A549 (cell line): ENCODE results near the gene HSD17B2. TPM values are rescaled to one million over a fixed set of nuclear protein-coding genes. Genes with fewer than 3 reads are reported as not detected.

Experiments used
- ATAC-seq, 2 experiments: fragments of 200-7000 bp in 1 of 2; fragments of >200 bp in 1 of 2; cut with Nextera tagmentation in 1 of 2; cut with Tn5 transposase in 1 of 2; 3 replicates each; pipeline versions ENCODE4 v1.8.0 to v1.9.1; 2018 to 2020; ENCODE audit warnings: mild to moderate bottlenecking in 1 of 2, moderate library complexity in 1 of 2
- CTCF ChIA-PET: fragments of 300-600 bp; sonication (Branson Sonifier 250); formaldehyde crosslinking; extraction: SDS; loops from one replicate; lab custom pipeline; 2021; ENCODE audit warnings: antibody characterized with exemption, inconsistent platforms; lab: Yijun Ruan, JAX
- POLR2A ChIA-PET: fragments of 350-600 bp; formaldehyde crosslinking; extraction: SDS; loops from one replicate; lab custom pipeline; 2021; ENCODE audit warnings: antibody characterized with exemption, inconsistent platforms; lab: Yijun Ruan, JAX
- DNase-seq, 2 experiments: peaks; one replicate each; pipeline versions ENCODE4 v3.0.0 to v3.0.0-alpha.2; 2011 to 2016; ENCODE audit warnings: low read depth in 1 of 2, low spot score in 1 of 2
- FAIRE-seq: peaks from 2 replicates; lab custom pipeline; 2011; peaks lifted over from hg19 to GRCh38; lab: Jason Lieb, UNC
- H3K27ac ChIP-seq, 2 experiments: fragments of >200 bp; sonication (Bioruptor Twin); formaldehyde crosslinking; 3 replicates each; pipeline ENCODE4 v1.5.1; 2016 to 2017
- H3K4me1 ChIP-seq: fragments of >200 bp; sonication (Bioruptor Twin); formaldehyde crosslinking; 3 replicates; pipeline ENCODE4 v1.6.1; 2016
- H3K4me2 ChIP-seq: fragments of >200 bp; sonication (Bioruptor Twin); formaldehyde crosslinking; 3 replicates; pipeline ENCODE4 v1.6.1; 2016
- H3K4me3 ChIP-seq: fragments of >200 bp; sonication (Bioruptor Twin); formaldehyde crosslinking; 3 replicates; pipeline ENCODE4 v1.5.1; 2016
- H3K9me3 ChIP-seq: fragments of >200 bp; sonication (Bioruptor Twin); formaldehyde crosslinking; 3 replicates; pipeline ENCODE4 v1.6.1; 2016
- ATOH8 ChIP-seq: fragments of 250-450 bp; sonication (Bioruptor Pico); IDR thresholded peaks from 2 replicates; pipeline ENCODE4 v1.5.0; 2020; ENCODE audit warnings: low read depth, mild to moderate bottlenecking, moderate library complexity
- BHLHE40 ChIP-seq: IDR thresholded peaks from 2 replicates; pipeline ENCODE4 v1.6.1; 2012; ENCODE audit warnings: low read depth, low read length, inconsistent platforms
- CBX8 ChIP-seq: fragments of 200-600 bp; sonication (generic); IDR thresholded peaks from 2 replicates; pipeline ENCODE4 v1.6.1; 2016
- CHD4 ChIP-seq: fragments of 200-600 bp; sonication (generic); IDR thresholded peaks from 2 replicates; pipeline ENCODE4 v1.6.1; 2016; ENCODE audit warnings: antibody characterized with exemption, mild to moderate bottlenecking, borderline replicate concordance
- EHMT2 ChIP-seq: fragments of 200-600 bp; sonication (generic); IDR thresholded peaks from 2 replicates; pipeline ENCODE4 v1.6.1; 2016; ENCODE audit warnings: antibody characterized with exemption, low read depth, mild to moderate bottlenecking, moderate library complexity
- ESRRA ChIP-seq: fragments of 150-350 bp; IDR thresholded peaks from 2 replicates; pipeline ENCODE4 v1.6.1; 2014; ENCODE audit warnings: mild to moderate bottlenecking, low read length, borderline replicate concordance
- FOSB ChIP-seq: fragments of 250-450 bp; sonication (Bioruptor Pico); IDR thresholded peaks from 2 replicates; pipeline ENCODE4 v1.5.0; 2020; ENCODE audit warnings: mild to moderate bottlenecking, moderate library complexity
- FOXS1 ChIP-seq: fragments of 250-450 bp; sonication (Bioruptor Pico); IDR thresholded peaks from 2 replicates; pipeline ENCODE4 v1.5.0; 2020; ENCODE audit warnings: mild to moderate bottlenecking, moderate library complexity
- GATA3 ChIP-seq: IDR thresholded peaks from 2 replicates; pipeline ENCODE4 v1.6.1; 2012; ENCODE audit warnings: borderline replicate concordance
- HEYL ChIP-seq: fragments of 250-450 bp; sonication (Bioruptor Pico); IDR thresholded peaks from 2 replicates; pipeline ENCODE4 v1.8.0; 2021; ENCODE audit warnings: mild to moderate bottlenecking, moderate library complexity
- HOXB5 ChIP-seq: fragments of 250-450 bp; sonication (Bioruptor Pico); IDR thresholded peaks from 2 replicates; pipeline ENCODE4 v1.5.0; 2020; ENCODE audit warnings: mild to moderate bottlenecking, moderate library complexity
- JUNB ChIP-seq: fragments of >200 bp; sonication (Bioruptor Twin); formaldehyde crosslinking; IDR thresholded peaks from 2 replicates; pipeline ENCODE4 v1.6.1; 2016
- MAX ChIP-seq: IDR thresholded peaks from 2 replicates; pipeline ENCODE4 v1.6.1; 2012
- NPAS2 ChIP-seq: fragments of 250-450 bp; sonication (Bioruptor Pico); IDR thresholded peaks from 2 replicates; pipeline ENCODE4 v1.8.0; 2022; ENCODE audit warnings: mild to moderate bottlenecking, moderate library complexity, borderline replicate concordance
- PBX3 ChIP-seq: IDR thresholded peaks from 2 replicates; pipeline ENCODE4 v1.6.1; 2012
- RARB ChIP-seq: fragments of 250-450 bp; sonication (Bioruptor Pico); IDR thresholded peaks from 2 replicates; pipeline ENCODE4 v1.8.0; 2021; ENCODE audit warnings: mild to moderate bottlenecking, moderate library complexity
- TFCP2L1 ChIP-seq: fragments of 250-450 bp; sonication (Bioruptor Pico); IDR thresholded peaks from 2 replicates; pipeline ENCODE4 v1.5.0; 2021; ENCODE audit warnings: mild to moderate bottlenecking
- ZC3H11A ChIP-seq: fragments of 450-650 bp; IDR thresholded peaks from 2 replicates; pipeline ENCODE4 v1.6.1; 2014; ENCODE audit warnings: antibody characterized with exemption, mild to moderate bottlenecking
- WGBS: methylation state at CpG from one replicate; pipeline ENCODE4 v1.1.6; 2017; ENCODE audit errors: missing lambda C conversion rate; 5-methylcytosine and 5-hydroxymethylcytosine counted together
- polyA plus RNA-seq, 4 experiments: library from polyadenylated mRNA; depleted of rRNA in 3 of 4; stranded (reverse); fragments of >200 nt; fragmentation: RNase III in 1 of 4; extraction: RNeasy Plus Mini Kit Qiagen cat#74134 plus additional on column Dnase treatment in 1 of 4; gene quantifications; 2 replicates in 3 of 4; 3 replicates in 1 of 4; pipeline ENCODE4 v1.2.3, GENCODE V29; 2011 to 2017

The HSD17B2 gene
- polyA plus RNA-seq, 2 of the 4 experiments (the other 2 are of a cell fraction), result 0.03 TPM; not detected in 1

- H3K4me3 ChIP-seq, result no peak overlapping the region
- FAIRE-seq (no peak), ATAC-seq (no peak; a peak in 1 of 6 replicates)
- H3K4me2 ChIP-seq, result no peak overlapping the region
- ChIA-PET CTCF (no interaction called here), POLR2A (no interaction called here)
- no peaks in the 10 kb centered on the region for H3K9me3 ChIP-seq
- TF ChIP-seq NPAS2 (CRISPR knock-in tag) (no peak), GATA3 (no peak), FOXS1 (no peak), JUNB (no peak), BHLHE40 (no peak), ZC3H11A (no peak), CBX8 (no peak), HOXB5 (CRISPR knock-in tag) (no peak), ATOH8 (CRISPR knock-in tag) (no peak), MAX (no peak), PBX3 (no peak), FOSB (CRISPR knock-in tag) (no peak), RARB (CRISPR knock-in tag) (no peak), HEYL (no peak), EHMT2 (no peak), ESRRA (no peak), CHD4 (no peak)
- TF ChIP-seq, all 56 proteins: peak for 0
- H3K4me1 ChIP-seq, result no peaks in the 10 kb centered on the region
- H3K27ac ChIP-seq, result no peak overlapping the region
- WGBS, result 83% methylated on average over 5 of the region's 5 CpGs
- DNase-seq, result no peak
These were observed 111.9 kb downstream of the HSD17B2 start for GRCh38 chr16:82146957-82147356.

- no peak overlapping the region for H3K4me3 ChIP-seq
- no peak overlapping the region for H3K4me2 ChIP-seq
- no peaks in the 10 kb centered on the region for H3K9me3 ChIP-seq
- POLR2A ChIA-PET, result no interaction called here
- ATAC-seq (no peak), FAIRE-seq (no peak), DNase-seq (no peak)
- TF ChIP-seq PBX3, result no peak
- no peak for TF ChIP-seq TFCP2L1 (CRISPR knock-in tag)
- no peak overlapping the region for H3K27ac ChIP-seq
- peaks cover 2% of the 10 kb centered on the region; the same call in 1 of the 3 replicates for H3K4me1 ChIP-seq
- WGBS, result 95% methylated on average over 5 of the region's 5 CpGs
- CTCF ChIA-PET, result no interaction called here
These were observed 112.5 kb downstream of the HSD17B2 start for GRCh38 chr16:82147546-82147945.

Other genes with a start within 250 kb of the HSD17B2 start
- gene SDR42E1, start 23.8 kb upstream of the HSD17B2 start, polyA plus RNA-seq (2011; rRNA removed), result 5.2 and 7.4 TPM in 2 replicates
- 1.3 to 1.7 TPM (median 1.4 TPM) in 3 replicates for gene SDR42E1, start 23.8 kb upstream of the HSD17B2 start, polyA plus RNA-seq (2017; fragmentation: RNase III; extraction: RNeasy Plus Mini Kit Qiagen cat#74134 plus additional on column Dnase treatment)
- gene MPHOSPH6, start 135.0 kb downstream of the HSD17B2 start, polyA plus RNA-seq (2011; rRNA removed), result 20.9 and 43.7 TPM in 2 replicates
- 47.4 to 53.5 TPM (median 49.4 TPM) in 3 replicates for gene MPHOSPH6, start 135.0 kb downstream of the HSD17B2 start, polyA plus RNA-seq (2017; fragmentation: RNase III; extraction: RNeasy Plus Mini Kit Qiagen cat#74134 plus additional on column Dnase treatment)